ENCODE data around the gene IL1RL1. TPM values are rescaled to one million over a fixed set of nuclear protein-coding genes. Genes with fewer than 3 reads are reported as not detected.

Gene IL1RL1
- total RNA-seq, 2 donors from 2014 or later, result 1.3 to 3.4 TPM

DNA sequence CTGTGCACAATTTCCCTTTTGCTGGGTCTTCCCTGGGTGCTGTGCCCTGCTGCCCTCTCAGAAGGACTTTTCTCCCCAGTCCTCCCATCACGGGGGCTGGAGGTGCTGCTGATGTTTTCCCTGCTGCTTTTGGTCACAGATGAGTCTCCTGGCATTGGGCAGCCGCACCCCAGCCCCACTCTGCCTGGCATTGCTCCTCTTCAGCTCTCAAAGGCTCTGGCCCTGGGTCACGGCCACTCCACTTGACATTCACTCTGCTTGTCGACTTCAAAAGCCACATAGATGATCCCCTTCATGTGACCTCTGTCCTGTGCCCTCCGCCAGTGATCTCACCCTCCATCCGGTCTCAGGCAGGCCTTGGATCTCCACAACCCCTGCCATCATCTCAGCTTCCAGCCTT, 43.6 kb upstream of the IL1RL1 start:
- TF ChIP-seq POLR2AphosphoS5 (IDR thresholded peaks at IDR 0.05) (no peak), POLR2A (IDR thresholded peaks at IDR 0.05) (no peak)
- TF ChIP-seq, protein P1, sequence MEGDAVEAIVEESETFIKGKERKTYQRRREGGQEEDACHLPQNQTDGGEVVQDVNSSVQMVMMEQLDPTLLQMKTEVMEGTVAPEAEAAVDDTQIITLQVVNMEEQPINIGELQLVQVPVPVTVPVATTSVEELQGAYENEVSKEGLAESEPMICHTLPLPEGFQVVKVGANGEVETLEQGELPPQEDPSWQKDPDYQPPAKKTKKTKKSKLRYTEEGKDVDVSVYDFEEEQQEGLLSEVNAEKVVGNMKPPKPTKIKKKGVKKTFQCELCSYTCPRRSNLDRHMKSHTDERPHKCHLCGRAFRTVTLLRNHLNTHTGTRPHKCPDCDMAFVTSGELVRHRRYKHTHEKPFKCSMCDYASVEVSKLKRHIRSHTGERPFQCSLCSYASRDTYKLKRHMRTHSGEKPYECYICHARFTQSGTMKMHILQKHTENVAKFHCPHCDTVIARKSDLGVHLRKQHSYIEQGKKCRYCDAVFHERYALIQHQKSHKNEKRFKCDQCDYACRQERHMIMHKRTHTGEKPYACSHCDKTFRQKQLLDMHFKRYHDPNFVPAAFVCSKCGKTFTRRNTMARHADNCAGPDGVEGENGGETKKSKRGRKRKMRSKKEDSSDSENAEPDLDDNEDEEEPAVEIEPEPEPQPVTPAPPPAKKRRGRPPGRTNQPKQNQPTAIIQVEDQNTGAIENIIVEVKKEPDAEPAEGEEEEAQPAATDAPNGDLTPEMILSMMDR (IDR thresholded peaks at IDR 0.05), result no peak
- intact Hi-C loops (cut with DNase I), result no loop called here
- H3K36me3 ChIP-seq, result no peaks in the 10 kb centered on the region
- H3K27ac ChIP-seq, result no peak overlapping the region
- DNase-seq (ENCODE audit: low spot score), result no peak
- no peaks in the 10 kb centered on the region for H3K27me3 ChIP-seq (replicated peaks; ENCODE audit: insufficient read depth)
- no peak overlapping the region for H3K4me3 ChIP-seq
- WGBS, result 92% methylated on average over 6 of the region's 6 CpGs
- no peaks in the 10 kb centered on the region for H3K9me3 ChIP-seq
- H3K4me1 ChIP-seq (replicated peaks), result no peaks in the 10 kb centered on the region

DNA sequence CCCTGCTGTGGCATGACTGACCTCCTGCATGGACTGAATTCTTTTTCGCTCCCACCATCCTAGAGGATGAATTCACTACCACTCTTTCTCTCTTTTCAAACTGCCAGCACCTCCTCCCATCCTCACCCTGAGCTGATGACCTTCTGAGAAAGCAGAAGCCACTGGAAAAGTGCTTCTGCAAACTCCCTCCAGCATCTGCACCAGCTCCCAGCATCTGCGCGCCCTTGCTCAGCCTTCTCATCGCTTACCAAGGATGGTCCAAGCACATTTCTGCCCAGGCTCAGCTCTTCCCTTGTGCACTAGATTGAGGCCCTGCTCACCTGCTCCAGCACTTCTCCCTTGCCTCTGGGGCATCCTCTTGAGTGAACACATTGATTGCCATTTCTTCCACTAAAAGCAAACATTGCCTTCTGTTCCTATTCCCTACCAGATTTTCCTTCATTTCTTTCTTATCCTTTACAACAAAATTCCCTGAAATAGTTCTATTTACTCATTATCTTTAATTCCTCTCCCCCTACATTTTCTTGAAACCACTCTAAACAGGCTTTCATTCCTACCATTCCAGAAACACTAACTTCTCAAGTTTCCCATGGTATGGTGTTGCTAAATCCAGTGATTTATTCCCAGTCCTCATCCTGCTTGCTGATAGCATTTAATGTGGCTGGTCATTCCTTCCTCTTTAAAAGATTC, 42.7 kb upstream of the IL1RL1 start:
- Histone ChIP-seq H3K4me1 (replicated peaks) (no peaks in the 10 kb centered on the region), H3K27ac (no peak overlapping the region), H3K36me3 (no peaks in the 10 kb centered on the region), H3K27me3 (replicated peaks; ENCODE audit: insufficient read depth) (no peaks in the 10 kb centered on the region), H3K9me3 (no peaks in the 10 kb centered on the region), H3K4me3 (no peak overlapping the region)
- 97% methylated on average over 4 of the region's 4 CpGs for WGBS
- TF ChIP-seq, protein P1 (IDR thresholded peaks at IDR 0.05), result no peak
- TF ChIP-seq POLR2A (IDR thresholded peaks at IDR 0.05) (no peak), POLR2AphosphoS5 (IDR thresholded peaks at IDR 0.05) (no peak)
- no peak for DNase-seq (ENCODE audit: low spot score)
- intact Hi-C loops (cut with DNase I), result no loop called here

DNA sequence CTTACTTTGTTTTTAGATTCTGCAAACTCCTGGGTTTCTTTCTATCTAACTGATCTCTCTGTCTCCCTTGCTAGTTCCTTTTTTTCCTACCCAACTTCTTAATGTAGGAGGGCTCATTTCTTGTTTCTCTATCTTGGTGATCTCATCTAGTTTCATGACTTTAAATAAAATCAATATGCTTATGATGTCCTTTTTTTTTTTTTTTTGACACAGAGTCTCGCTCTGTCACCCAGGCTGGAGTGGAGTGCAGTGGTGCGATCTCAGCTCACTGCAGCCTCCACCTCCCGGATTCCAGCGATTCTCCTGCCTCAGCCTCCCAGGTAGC, 42.2 kb upstream of the IL1RL1 start:
- no peak overlapping the region for H3K27ac ChIP-seq
- intact Hi-C loops (cut with DNase I), result no loop called here
- H3K4me3 ChIP-seq, result no peak overlapping the region
- WGBS, result 88% methylated on average over 4 of the region's 4 CpGs
- H3K9me3 ChIP-seq, result no peaks in the 10 kb centered on the region
- DNase-seq (ENCODE audit: low spot score), result no peak
- TF ChIP-seq POLR2AphosphoS5 (IDR thresholded peaks at IDR 0.05), result no peak
- TF ChIP-seq POLR2A (IDR thresholded peaks at IDR 0.05), result no peak
- TF ChIP-seq, protein P1 (IDR thresholded peaks at IDR 0.05), result no peak
- no peaks in the 10 kb centered on the region for H3K27me3 ChIP-seq (replicated peaks; ENCODE audit: insufficient read depth)
- no peaks in the 10 kb centered on the region for H3K36me3 ChIP-seq
- H3K4me1 ChIP-seq (replicated peaks), result no peaks in the 10 kb centered on the region

DNA sequence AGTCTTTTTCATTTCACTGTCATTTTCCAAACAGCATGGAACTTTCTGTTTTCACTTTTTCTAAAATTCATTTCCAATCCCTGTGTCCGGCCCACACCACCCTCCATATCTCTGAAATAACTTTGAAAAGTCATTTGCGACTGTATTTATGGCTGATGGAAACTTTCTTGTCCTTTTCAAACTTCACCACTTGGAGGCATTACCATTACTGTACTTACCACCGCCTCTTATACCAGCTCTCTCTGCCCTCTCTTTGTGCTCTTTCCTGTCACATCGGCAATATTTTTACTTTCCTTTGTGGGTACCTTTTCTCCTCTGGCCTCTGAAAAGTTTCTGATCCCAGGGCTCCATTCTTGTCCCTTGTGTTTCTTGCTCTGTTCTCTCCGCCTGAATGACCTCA, 39.5 kb upstream of the IL1RL1 start:
- WGBS, result 67% methylated on average over 5 of the region's 5 CpGs
- Histone ChIP-seq H3K36me3 (no peaks in the 10 kb centered on the region), H3K4me1 (replicated peaks) (no peaks in the 10 kb centered on the region), H3K27ac (no peak overlapping the region), H3K4me3 (no peak overlapping the region), H3K9me3 (no peaks in the 10 kb centered on the region), H3K27me3 (replicated peaks; ENCODE audit: insufficient read depth) (no peaks in the 10 kb centered on the region)
- no peak for DNase-seq (ENCODE audit: low spot score)
- intact Hi-C loops (cut with DNase I), result no loop called here
- TF ChIP-seq POLR2AphosphoS5 (IDR thresholded peaks at IDR 0.05) (no peak), POLR2A (IDR thresholded peaks at IDR 0.05) (no peak)
- TF ChIP-seq, protein P1 (IDR thresholded peaks at IDR 0.05), result no peak

DNA sequence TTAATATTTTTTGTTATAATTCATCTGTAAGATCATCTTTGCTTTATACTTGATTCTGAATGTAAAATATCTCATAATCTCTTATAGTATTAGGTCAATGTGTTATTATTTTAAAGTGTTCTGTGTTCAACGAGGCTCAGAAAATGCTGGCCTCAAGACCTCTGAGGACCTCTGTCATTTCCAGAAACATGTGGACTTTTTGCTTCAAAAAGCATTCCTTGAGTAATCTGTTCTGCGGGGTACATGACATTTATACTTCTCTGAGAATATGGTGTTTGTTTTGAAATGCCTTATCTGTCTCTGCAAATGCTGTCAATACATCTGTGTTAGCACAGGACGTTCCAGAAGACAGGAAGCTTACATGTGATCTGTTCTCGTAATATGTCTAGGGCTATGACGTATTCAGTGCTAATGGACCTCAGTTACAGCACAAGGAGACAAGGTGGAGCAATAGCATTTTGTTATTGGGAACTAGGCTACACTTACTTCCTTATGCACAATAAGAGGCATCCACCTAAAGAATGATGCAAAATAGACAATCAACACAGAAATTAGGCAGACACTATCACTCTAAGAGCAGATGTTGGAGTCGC, 37.6 kb upstream of the IL1RL1 start:
- 38% methylated on average over 6 of the region's 6 CpGs for WGBS
- no peaks in the 10 kb centered on the region for H3K4me1 ChIP-seq (replicated peaks)

More for the DNA sequence above, 37.6 kb upstream of the IL1RL1 start:
- no peak overlapping the region for H3K4me3 ChIP-seq
- no peak overlapping the region for H3K27ac ChIP-seq
- TF ChIP-seq POLR2AphosphoS5 (IDR thresholded peaks at IDR 0.05) (peak; percentile 77), POLR2A (IDR thresholded peaks at IDR 0.05) (no peak)
- no peak for DNase-seq (ENCODE audit: low spot score)
- intact Hi-C loops (cut with DNase I), result no loop called here
- no peaks in the 10 kb centered on the region for H3K9me3 ChIP-seq
- no peaks in the 10 kb centered on the region for H3K36me3 ChIP-seq
- no peaks in the 10 kb centered on the region for H3K27me3 ChIP-seq (replicated peaks; ENCODE audit: insufficient read depth)
